GM12874 (cell line): ENCODE measurements around the gene ROPN1B.
"Not testable (repeated sequence)": the region's sequence is repeated elsewhere in the genome, so short reads cannot be mapped to it uniquely, and the experiment has no call there.

Source experiments
- CTCF ChIP-seq: IDR thresholded peaks from 2 replicates; pipeline ENCODE4 v1.5.1; 2011; ENCODE audit warnings: low read depth, mild to moderate bottlenecking, control low read depth, low read length, moderate library complexity; ENCODE audit not compliant: insufficient read depth

The ROPN1B gene

GRCh38 chr3:125968701-125969592, at the start of gene ROPN1B:
Gene ROPN1B, plus strand, starts transcription at chr3:125969178. Its CDS starts 2,877 bp downstream, at chr3:125972055.
- not testable (repeated sequence) for TF ChIP-seq CTCF

GRCh38 chr3:125921712-125922111, 47.3 kb upstream of the ROPN1B start:
- peak; percentile 34 for TF ChIP-seq CTCF

DNA sequence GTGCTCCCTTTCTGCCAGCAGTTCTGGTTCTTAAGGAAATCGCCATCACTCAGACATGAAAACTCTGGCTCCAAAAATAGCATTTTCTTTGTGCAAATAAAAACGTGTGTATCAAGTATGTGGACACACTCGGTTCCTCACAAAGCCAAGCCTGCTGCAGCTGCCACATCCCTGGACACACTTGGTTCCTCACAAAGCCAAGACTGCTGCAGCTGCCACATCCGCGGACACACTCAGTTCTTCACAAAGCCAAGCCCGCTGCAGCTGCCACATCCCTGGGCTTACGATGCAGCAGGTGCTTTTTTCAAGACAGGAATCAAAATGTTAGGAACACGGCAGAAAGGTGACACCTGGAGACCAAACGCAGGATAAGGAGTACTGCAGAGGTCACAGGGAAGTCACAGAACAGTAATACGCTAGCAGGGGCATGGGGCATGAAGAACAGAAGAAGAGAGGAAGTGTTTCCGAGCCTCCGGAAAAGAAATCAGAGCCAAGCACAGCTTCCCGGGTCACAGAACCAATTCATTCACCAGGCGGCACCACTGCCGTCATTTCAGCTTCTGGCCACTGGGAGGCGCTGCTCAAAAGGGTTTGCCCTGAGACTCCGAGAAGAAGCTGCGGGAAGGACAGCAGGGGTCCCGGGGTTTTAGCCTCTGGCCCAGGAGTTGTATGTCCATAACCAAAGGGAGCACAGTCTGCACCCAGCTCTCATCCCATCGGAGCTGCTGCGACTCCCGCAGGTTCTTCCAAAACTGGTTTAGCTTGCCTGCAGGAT, 40.0 kb upstream of the ROPN1B start:
- peak; percentile 62; the same call in 1 of the 2 replicates for TF ChIP-seq CTCF

GRCh38 chr3:125957674-125958510, 11.1 kb upstream of the ROPN1B start:
- TF ChIP-seq CTCF = no peak

DNA sequence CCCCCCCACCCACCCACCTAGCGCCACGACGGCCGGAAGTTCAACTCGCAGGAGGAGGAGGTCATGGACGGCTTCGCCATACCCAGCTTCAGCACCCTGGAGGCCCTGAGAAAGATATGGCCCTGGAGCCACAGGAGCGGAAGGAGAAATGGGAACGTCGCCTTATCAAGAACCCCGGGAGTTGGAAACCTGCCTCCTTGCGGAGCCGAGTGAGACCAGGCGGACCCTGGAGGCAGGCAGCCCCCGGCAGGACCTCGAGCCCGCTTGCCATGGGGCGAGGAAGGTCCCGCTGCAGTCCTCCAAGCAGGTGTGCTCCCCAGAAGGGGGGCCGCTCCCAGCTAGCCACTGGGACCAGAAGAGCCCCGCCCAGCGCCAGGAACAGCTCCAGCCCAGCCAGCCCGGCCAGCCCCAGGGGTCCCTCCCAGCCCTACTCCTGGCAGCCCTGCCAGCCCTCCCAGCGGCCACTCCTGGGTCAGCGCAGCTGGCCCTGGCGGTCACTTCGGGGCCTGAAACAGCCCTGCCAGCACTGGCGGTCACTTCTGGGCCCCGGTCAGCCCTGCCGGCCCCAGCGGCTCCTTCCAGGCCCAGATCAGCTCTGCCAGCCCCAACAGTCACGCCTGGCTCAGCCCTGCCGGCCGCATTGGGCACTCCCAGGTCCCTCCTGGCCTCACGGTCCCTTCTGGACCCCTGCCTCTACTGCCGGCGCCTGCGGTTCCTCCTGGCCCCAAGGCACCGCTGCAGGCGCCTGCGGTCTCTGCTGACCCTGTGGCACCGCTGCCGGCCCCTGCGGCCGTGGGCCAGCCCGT, 10.3 kb upstream of the ROPN1B start:
- TF ChIP-seq CTCF = no peak

DNA sequence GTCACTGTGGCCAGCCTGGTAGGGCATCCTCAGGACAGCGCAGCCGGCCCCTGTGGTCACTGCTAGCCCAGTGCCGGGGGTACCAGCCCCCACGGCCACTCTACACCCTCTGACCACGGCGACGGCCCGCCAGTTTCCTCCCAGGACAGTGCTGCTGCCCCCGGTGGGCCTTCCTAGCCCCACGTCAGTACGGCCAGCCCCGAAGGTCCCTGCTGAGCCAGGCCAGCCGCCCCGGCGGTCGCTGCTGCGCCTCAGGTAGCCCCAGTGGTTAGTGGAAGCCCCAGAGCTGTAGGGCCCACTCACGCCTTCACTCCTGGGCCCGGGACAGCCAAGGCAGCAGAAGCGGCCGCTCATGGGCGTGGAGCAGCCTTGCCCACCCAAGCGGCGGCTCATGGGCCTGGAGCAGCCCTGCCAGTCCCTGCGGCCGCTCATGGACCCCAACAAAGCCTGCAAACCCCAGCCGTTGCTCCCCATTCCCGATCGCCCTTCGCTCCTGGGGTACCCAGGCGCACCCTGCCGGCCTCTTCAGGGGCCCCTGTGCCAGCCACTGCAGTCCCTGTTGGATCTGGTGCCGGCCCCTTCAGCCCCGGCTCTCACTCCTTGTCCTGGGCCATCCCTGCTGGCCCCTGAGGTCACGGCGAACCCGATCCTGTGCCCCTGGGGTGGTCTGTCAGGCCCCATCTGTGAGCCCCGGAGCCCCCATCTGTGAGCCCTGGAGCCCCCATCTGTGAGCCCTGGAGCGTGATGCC, 9.5 kb upstream of the ROPN1B start:
- no peak for TF ChIP-seq CTCF
